SK-N-SH (cell line): ENCODE measurements around the gene SYNE3. TPM values are rescaled to one million over a fixed set of nuclear protein-coding genes. Genes with fewer than 3 reads are reported as not detected.
A peak's percentile ranks its signal among the peaks of the same experiment; 100 is the strongest.

Experiments used
- CTCF ChIA-PET: fragments of 300-600, 350-600 bp; formaldehyde crosslinking; extraction: SDS; loops from one replicate; lab custom pipeline; 2021; lab: Yijun Ruan, JAX
- POLR2A ChIA-PET: fragments of 350-600 bp; sonication (Branson Sonifier 250); formaldehyde crosslinking; extraction: SDS; loops from one replicate; lab custom pipeline; 2020; ENCODE audit warnings: antibody characterized with exemption, inconsistent platforms; lab: Yijun Ruan, JAX
- DNase-seq: peaks from one replicate; pipeline ENCODE4 v3.0.0; 2012
- H2AFZ ChIP-seq: fragments of 200-600 bp; sonication (generic); 2 replicates; pipeline ENCODE4 v1.8.1; 2016; ENCODE audit warnings: antibody characterized with exemption, mild to moderate bottlenecking, low read depth
- H3F3A ChIP-seq: fragments of 200-600 bp; sonication (generic); replicated peaks from 2 replicates; pipeline ENCODE3; 2016; ENCODE audit warnings: antibody characterized with exemption, mild to moderate bottlenecking; ENCODE audit not compliant: insufficient read depth
- H3K27ac ChIP-seq, 2 experiments: fragments of 200-500 bp in 1 of 2; fragments of 200-600 bp in 1 of 2; sonication (Bioruptor generic) in 1 of 2; sonication (generic), shearing (Covaris generic) in 1 of 2; 2 replicates each; pipeline versions ENCODE4 v1.5.1 to v1.6.1; 2014 to 2016; ENCODE audit warnings: low read depth in 2 of 2, inconsistent platforms in 1 of 2, low read length in 1 of 2, mild to moderate bottlenecking in 1 of 2, mixed read lengths in 1 of 2
- H3K27me3 ChIP-seq: fragments of 200-600 bp; sonication (generic), shearing (Covaris generic); 2 replicates; pipeline ENCODE4 v1.6.1; 2016; ENCODE audit warnings: mixed run types; ENCODE audit not compliant: insufficient read depth
- H3K36me3 ChIP-seq, 2 experiments: fragments of 200-500 bp in 1 of 2; fragments of 200-600 bp in 1 of 2; sonication (Bioruptor generic) in 1 of 2; sonication (generic) in 1 of 2; replicated peaks in 1 of 2; 2 replicates each; pipeline versions ENCODE3 to v1.5.1; 2014 to 2016; ENCODE audit warnings: low read length in 1 of 2, mild to moderate bottlenecking in 1 of 2; ENCODE audit not compliant: insufficient read depth in 2 of 2, control insufficient read depth in 1 of 2
- H3K4me1 ChIP-seq, 2 experiments: fragments of 200-500 bp in 1 of 2; fragments of 200-600 bp in 1 of 2; sonication (Bioruptor generic) in 1 of 2; sonication (generic), shearing (Covaris generic) in 1 of 2; 2 replicates each; pipeline versions ENCODE4 v1.5.1 to v1.6.1; 2014 to 2016; ENCODE audit warnings: low read depth in 1 of 2, low read length in 1 of 2, mixed run types in 1 of 2; ENCODE audit not compliant: insufficient read depth in 2 of 2, control insufficient read depth in 1 of 2
- H3K4me2 ChIP-seq: fragments of 200-600 bp; sonication (generic), shearing (Covaris generic); 2 replicates; pipeline ENCODE4 v1.6.1; 2017; ENCODE audit warnings: mixed run types
- H3K4me3 ChIP-seq, 2 experiments: fragments of 200-500 bp in 1 of 2; fragments of 200-600 bp in 1 of 2; sonication (Bioruptor generic) in 1 of 2; sonication (generic), shearing (Covaris generic) in 1 of 2; 2 replicates each; pipeline versions ENCODE4 v1.5.1 to v1.8.1; 2014 to 2016; ENCODE audit warnings: low read depth in 2 of 2, inconsistent platforms in 1 of 2, low read length in 1 of 2, mild to moderate bottlenecking in 1 of 2, mixed read lengths in 1 of 2, moderate library complexity in 1 of 2
- H3K79me2 ChIP-seq: fragments of 200-600 bp; sonication (generic); 2 replicates; pipeline ENCODE4 v1.8.1; 2017; ENCODE audit warnings: mild to moderate bottlenecking; ENCODE audit not compliant: insufficient read depth
- H3K9ac ChIP-seq: fragments of 200-600 bp; sonication (generic); 2 replicates; pipeline ENCODE4 v1.6.1; 2017; ENCODE audit warnings: mixed run types
- H3K9me2 ChIP-seq: fragments of 200-600 bp; sonication (generic); 2 replicates; pipeline ENCODE4 v1.6.1; 2017; ENCODE audit warnings: mixed run types
- H3K9me3 ChIP-seq: fragments of 200-600 bp; sonication (generic); 2 replicates; pipeline ENCODE4 v1.6.1; 2017; ENCODE audit warnings: mixed run types, mild to moderate bottlenecking, moderate library complexity
- H4K20me1 ChIP-seq: fragments of 200-600 bp; sonication (generic); 2 replicates; pipeline ENCODE4 v1.6.1; 2017; ENCODE audit warnings: mild to moderate bottlenecking, mixed run types; ENCODE audit not compliant: insufficient read depth
- CHD2 ChIP-seq: fragments of 150-350 bp; IDR thresholded peaks from 2 replicates; pipeline ENCODE4 v1.6.1; 2018; ENCODE audit warnings: low read length; ENCODE audit not compliant: partially characterized antibody
- FOXJ3 ChIP-seq: sonication (generic); formaldehyde crosslinking; IDR thresholded peaks from 2 replicates; pipeline ENCODE4 v1.5.1; 2020; ENCODE audit warnings: mild to moderate bottlenecking, missing genetic modification reagents
- FOXM1 ChIP-seq: IDR thresholded peaks from 2 replicates; pipeline ENCODE4 v1.4.0; 2012; ENCODE audit warnings: low read depth, mild to moderate bottlenecking
- GATA2 ChIP-seq: sonication (generic); formaldehyde crosslinking; IDR thresholded peaks from 2 replicates; pipeline ENCODE4 v1.5.0; 2020; ENCODE audit warnings: mild to moderate bottlenecking, missing genetic modification reagents
- MEF2A ChIP-seq: IDR thresholded peaks from 2 replicates; pipeline ENCODE4 v1.4.0; 2012; ENCODE audit warnings: low read depth, borderline replicate concordance
- MXI1 ChIP-seq: IDR thresholded peaks from 2 replicates; pipeline ENCODE4 v1.6.1; 2012; ENCODE audit warnings: mild to moderate bottlenecking, low read depth, low read length, improper control_type of control experiment
- NFIC ChIP-seq: IDR thresholded peaks from 2 replicates; pipeline ENCODE4 v1.4.0; 2012; ENCODE audit warnings: borderline replicate concordance
- PBX3 ChIP-seq: IDR thresholded peaks from 2 replicates; pipeline ENCODE4; 2012
- RAD21 ChIP-seq: IDR thresholded peaks from 2 replicates; pipeline ENCODE4 v1.6.1; 2012; ENCODE audit warnings: mild to moderate bottlenecking, low read length
- RFX5 ChIP-seq: IDR thresholded peaks from 2 replicates; pipeline ENCODE4 v1.6.1; 2012; ENCODE audit warnings: mild to moderate bottlenecking, improper control_type of control experiment, low read length
- RXRA ChIP-seq: IDR thresholded peaks from 2 replicates; pipeline ENCODE4 v1.4.0; 2012; ENCODE audit warnings: low read depth, mild to moderate bottlenecking, borderline replicate concordance
- SMC3 ChIP-seq: IDR thresholded peaks from 2 replicates; pipeline ENCODE4 v1.6.1; 2012; ENCODE audit warnings: low read depth, low read length, improper control_type of control experiment
- TEAD4 ChIP-seq: IDR thresholded peaks from 2 replicates; pipeline ENCODE4 v1.4.0; 2012; ENCODE audit warnings: mild to moderate bottlenecking, borderline replicate concordance; ENCODE audit not compliant: insufficient read depth
- USF1 ChIP-seq: IDR thresholded peaks from 2 replicates; pipeline ENCODE4 v1.4.0; 2012; ENCODE audit warnings: low read depth, borderline replicate concordance
- YY1 ChIP-seq: IDR thresholded peaks from 2 replicates; pipeline ENCODE4 v1.4.0; 2012; ENCODE audit warnings: low read depth, mild to moderate bottlenecking
- ZBTB33 ChIP-seq: IDR thresholded peaks from 2 replicates; pipeline ENCODE4 v1.4.0; 2012; ENCODE audit warnings: low read depth, borderline replicate concordance
- WGBS: methylation state at CpG from one replicate; pipeline ENCODE4 v1.1.6; 2017; ENCODE audit warnings: low lambda C conversion rate; 5-methylcytosine and 5-hydroxymethylcytosine counted together
- polyA plus RNA-seq, 3 experiments: library from polyadenylated mRNA; depleted of rRNA; stranded (reverse); fragments of >200 nt; gene quantifications; 2 replicates each; pipeline ENCODE4 v1.2.3, GENCODE V29; 2012
- TF ChIP-seq, protein P1 (sequence below): fragments of 200-600 bp; sonication (generic); IDR thresholded peaks from 2 replicates; pipeline ENCODE4 v1.6.1; 2017; ENCODE audit warnings: antibody characterized with exemption, mild to moderate bottlenecking, moderate library complexity
- TF ChIP-seq, protein P2 (sequence below): IDR thresholded peaks from 2 replicates; pipeline ENCODE4 v1.4.0; 2012; ENCODE audit warnings: low read depth
- TF ChIP-seq, protein P3 (sequence below): IDR thresholded peaks from 2 replicates; pipeline ENCODE4 v1.6.1; 2012; ENCODE audit warnings: mild to moderate bottlenecking, low read depth, low read length, moderate library complexity

Gene SYNE3
- polyA plus RNA-seq, 1 of the 3 experiments (the other 2 are of a cell fraction) = 2.0 TPM

GRCh38 chr14:95548328-95548929, 32.0 kb upstream of the SYNE3 start:
- peaks cover 17 to 23% of the 10 kb centered on the region in 2 experiments for H3K36me3 ChIP-seq
- ChIA-PET POLR2A (no interaction called here), CTCF (interaction anchor here (1.7 to 1.9 kb wide), 2 partner anchors 9 to 550 kb away, joined by 4 to 5 read pairs; no protein-coding TSS in a partner anchor)
- peaks cover 5% of the 10 kb centered on the region; the same call in 1 of the 2 replicates for H3K9me3 ChIP-seq
- peak overlapping the region; percentile 29; the same call in 1 of the 2 replicates for H3K4me2 ChIP-seq
- H3K4me1 ChIP-seq = peaks cover 0 to 10% of the 10 kb centered on the region in 2 experiments; a peak in 3 of 4 replicates
- H3K27ac ChIP-seq = peak overlapping the region in 1 of 2 experiments; percentile 98; a peak in 2 of 4 replicates
- no peaks in the 10 kb centered on the region for H4K20me1 ChIP-seq
- H3K9ac ChIP-seq = no peak overlapping the region
- no peak for DNase-seq
- no peak overlapping the region for H3K4me3 ChIP-seq
- peaks cover 22% of the 10 kb centered on the region for H3F3A ChIP-seq
- H3K79me2 ChIP-seq = peaks cover 9% of the 10 kb centered on the region
- WGBS = 90% methylated on average over 9 of the region's 9 CpGs
- no peaks in the 10 kb centered on the region for H3K27me3 ChIP-seq
- no peaks in the 10 kb centered on the region for H3K9me2 ChIP-seq
- TF ChIP-seq MEF2A (no peak), SMC3 (no peak), TEAD4 (no peak), FOXJ3 (CRISPR knock-in tag) (no peak), RXRA (no peak), ZBTB33 (no peak), GATA2 (CRISPR knock-in tag) (no peak), RAD21 (no peak), NFIC (no peak), RFX5 (no peak), MXI1 (no peak), FOXM1 (no peak), CHD2 (no peak), YY1 (no peak), USF1 (no peak), PBX3 (no peak)
- TF ChIP-seq, protein P1, sequence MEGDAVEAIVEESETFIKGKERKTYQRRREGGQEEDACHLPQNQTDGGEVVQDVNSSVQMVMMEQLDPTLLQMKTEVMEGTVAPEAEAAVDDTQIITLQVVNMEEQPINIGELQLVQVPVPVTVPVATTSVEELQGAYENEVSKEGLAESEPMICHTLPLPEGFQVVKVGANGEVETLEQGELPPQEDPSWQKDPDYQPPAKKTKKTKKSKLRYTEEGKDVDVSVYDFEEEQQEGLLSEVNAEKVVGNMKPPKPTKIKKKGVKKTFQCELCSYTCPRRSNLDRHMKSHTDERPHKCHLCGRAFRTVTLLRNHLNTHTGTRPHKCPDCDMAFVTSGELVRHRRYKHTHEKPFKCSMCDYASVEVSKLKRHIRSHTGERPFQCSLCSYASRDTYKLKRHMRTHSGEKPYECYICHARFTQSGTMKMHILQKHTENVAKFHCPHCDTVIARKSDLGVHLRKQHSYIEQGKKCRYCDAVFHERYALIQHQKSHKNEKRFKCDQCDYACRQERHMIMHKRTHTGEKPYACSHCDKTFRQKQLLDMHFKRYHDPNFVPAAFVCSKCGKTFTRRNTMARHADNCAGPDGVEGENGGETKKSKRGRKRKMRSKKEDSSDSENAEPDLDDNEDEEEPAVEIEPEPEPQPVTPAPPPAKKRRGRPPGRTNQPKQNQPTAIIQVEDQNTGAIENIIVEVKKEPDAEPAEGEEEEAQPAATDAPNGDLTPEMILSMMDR = no peak
- TF ChIP-seq, protein P2, sequence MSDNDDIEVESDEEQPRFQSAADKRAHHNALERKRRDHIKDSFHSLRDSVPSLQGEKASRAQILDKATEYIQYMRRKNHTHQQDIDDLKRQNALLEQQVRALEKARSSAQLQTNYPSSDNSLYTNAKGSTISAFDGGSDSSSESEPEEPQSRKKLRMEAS = no peak
- TF ChIP-seq, protein P3, sequence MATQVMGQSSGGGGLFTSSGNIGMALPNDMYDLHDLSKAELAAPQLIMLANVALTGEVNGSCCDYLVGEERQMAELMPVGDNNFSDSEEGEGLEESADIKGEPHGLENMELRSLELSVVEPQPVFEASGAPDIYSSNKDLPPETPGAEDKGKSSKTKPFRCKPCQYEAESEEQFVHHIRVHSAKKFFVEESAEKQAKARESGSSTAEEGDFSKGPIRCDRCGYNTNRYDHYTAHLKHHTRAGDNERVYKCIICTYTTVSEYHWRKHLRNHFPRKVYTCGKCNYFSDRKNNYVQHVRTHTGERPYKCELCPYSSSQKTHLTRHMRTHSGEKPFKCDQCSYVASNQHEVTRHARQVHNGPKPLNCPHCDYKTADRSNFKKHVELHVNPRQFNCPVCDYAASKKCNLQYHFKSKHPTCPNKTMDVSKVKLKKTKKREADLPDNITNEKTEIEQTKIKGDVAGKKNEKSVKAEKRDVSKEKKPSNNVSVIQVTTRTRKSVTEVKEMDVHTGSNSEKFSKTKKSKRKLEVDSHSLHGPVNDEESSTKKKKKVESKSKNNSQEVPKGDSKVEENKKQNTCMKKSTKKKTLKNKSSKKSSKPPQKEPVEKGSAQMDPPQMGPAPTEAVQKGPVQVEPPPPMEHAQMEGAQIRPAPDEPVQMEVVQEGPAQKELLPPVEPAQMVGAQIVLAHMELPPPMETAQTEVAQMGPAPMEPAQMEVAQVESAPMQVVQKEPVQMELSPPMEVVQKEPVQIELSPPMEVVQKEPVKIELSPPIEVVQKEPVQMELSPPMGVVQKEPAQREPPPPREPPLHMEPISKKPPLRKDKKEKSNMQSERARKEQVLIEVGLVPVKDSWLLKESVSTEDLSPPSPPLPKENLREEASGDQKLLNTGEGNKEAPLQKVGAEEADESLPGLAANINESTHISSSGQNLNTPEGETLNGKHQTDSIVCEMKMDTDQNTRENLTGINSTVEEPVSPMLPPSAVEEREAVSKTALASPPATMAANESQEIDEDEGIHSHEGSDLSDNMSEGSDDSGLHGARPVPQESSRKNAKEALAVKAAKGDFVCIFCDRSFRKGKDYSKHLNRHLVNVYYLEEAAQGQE = no peak
- no peak overlapping the region for H2AFZ ChIP-seq
